Type B pancreatic cell (in vitro differentiated cells): ENCODE data around the gene CNTN1. TPM values are rescaled to one million over a fixed set of nuclear protein-coding genes. Genes with fewer than 3 reads are reported as not detected.

ENCODE experiments used
- DNase-seq: peaks from one replicate; pipeline ENCODE4 v3.0.0; 2021; ENCODE audit warnings: mixed read lengths; ENCODE audit not compliant: unreplicated experiment; ENCODE audit errors: extremely low spot score
- H3K27ac Mint-ChIP-seq: 2 replicates; pipeline ENCODE4 v1.8.0; 2021; ENCODE audit warnings: mild to moderate bottlenecking, mixed read lengths
- H3K27me3 Mint-ChIP-seq: 2 replicates; pipeline ENCODE4 v1.8.0; 2021; ENCODE audit warnings: mixed read lengths
- H3K36me3 Mint-ChIP-seq: 2 replicates; pipeline ENCODE4 v1.8.0; 2021; ENCODE audit warnings: mixed read lengths
- H3K4me1 Mint-ChIP-seq: one replicate; pipeline ENCODE4 v1.8.0; 2021; ENCODE audit warnings: mixed read lengths; ENCODE audit not compliant: unreplicated experiment
- H3K4me3 Mint-ChIP-seq: 2 replicates; pipeline ENCODE4 v1.8.0; 2021; ENCODE audit warnings: mild to moderate bottlenecking, mixed read lengths
- H3K9me3 Mint-ChIP-seq: 2 replicates; pipeline ENCODE4 v1.8.0; 2021; ENCODE audit warnings: mixed read lengths
- total RNA-seq: library from RNA; stranded (reverse); gene quantifications from 2 replicates; pipeline ENCODE4 v1.2.1, GENCODE V29; 2021; ENCODE audit warnings: low replicate concordance
- TF ChIP-seq, protein P1 (sequence below): fragments of 200-600 bp; sonication (generic); conservative IDR thresholded peaks from 2 replicates; pipeline ENCODE4 v1.5.0; 2021; ENCODE audit warnings: antibody characterized with exemption, mild to moderate bottlenecking

CNTN1 gene
- total RNA-seq, 1 donor from 2014 or later = 19.3 TPM

DNA sequence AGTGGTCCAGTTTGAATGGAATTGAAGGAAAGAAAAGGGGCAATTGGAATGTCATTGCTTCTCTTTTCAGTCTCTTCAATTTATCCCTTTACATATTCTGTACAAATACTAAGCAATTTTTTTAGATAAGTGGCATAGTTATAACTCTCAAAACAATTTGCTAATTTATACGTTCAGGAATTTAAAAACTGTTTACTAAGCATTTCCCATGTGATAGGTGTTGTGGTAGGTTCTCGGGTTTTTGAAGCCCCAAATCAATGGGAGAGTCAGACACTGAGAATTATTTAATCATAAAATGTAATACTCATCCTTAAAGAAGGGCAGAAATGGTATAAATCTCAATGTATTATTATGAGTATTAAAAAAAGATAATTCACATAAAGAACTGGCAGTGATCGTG, 197.1 kb downstream of the CNTN1 start:
- TF ChIP-seq, protein P1, sequence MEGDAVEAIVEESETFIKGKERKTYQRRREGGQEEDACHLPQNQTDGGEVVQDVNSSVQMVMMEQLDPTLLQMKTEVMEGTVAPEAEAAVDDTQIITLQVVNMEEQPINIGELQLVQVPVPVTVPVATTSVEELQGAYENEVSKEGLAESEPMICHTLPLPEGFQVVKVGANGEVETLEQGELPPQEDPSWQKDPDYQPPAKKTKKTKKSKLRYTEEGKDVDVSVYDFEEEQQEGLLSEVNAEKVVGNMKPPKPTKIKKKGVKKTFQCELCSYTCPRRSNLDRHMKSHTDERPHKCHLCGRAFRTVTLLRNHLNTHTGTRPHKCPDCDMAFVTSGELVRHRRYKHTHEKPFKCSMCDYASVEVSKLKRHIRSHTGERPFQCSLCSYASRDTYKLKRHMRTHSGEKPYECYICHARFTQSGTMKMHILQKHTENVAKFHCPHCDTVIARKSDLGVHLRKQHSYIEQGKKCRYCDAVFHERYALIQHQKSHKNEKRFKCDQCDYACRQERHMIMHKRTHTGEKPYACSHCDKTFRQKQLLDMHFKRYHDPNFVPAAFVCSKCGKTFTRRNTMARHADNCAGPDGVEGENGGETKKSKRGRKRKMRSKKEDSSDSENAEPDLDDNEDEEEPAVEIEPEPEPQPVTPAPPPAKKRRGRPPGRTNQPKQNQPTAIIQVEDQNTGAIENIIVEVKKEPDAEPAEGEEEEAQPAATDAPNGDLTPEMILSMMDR = no peak
- no peak for DNase-seq
- Mint-ChIP-seq H3K27me3 (no peaks in the 10 kb centered on the region), H3K9me3 (no peaks in the 10 kb centered on the region), H3K4me3 (no peak overlapping the region), H3K36me3 (no peaks in the 10 kb centered on the region), H3K27ac (no peak overlapping the region), H3K4me1 (peaks cover 4% of the 10 kb centered on the region)

DNA sequence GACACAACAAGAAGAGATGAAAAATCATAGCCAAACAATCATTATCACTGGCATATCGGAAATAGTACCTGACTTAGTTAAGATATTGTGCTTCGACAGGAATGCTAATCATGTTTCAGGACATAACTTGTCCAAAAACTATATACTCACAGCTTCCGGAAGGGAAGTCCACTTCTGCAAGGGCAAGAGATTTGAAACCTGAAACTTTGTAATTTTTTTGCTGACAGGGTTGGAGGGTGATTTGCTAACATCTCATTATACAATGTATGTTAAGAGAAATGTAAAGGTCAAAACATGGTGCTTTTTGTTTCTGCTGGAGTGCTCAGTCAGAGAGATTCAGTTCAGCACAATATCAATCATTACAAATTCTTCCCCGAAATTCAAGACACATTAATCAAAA, 200.3 kb downstream of the CNTN1 start:
- Mint-ChIP-seq H3K4me3 (no peak overlapping the region), H3K36me3 (no peaks in the 10 kb centered on the region), H3K27ac (no peak overlapping the region), H3K9me3 (no peaks in the 10 kb centered on the region), H3K27me3 (no peaks in the 10 kb centered on the region), H3K4me1 (peaks cover 4% of the 10 kb centered on the region)
- TF ChIP-seq, protein P1 = no peak
- no peak for DNase-seq

DNA sequence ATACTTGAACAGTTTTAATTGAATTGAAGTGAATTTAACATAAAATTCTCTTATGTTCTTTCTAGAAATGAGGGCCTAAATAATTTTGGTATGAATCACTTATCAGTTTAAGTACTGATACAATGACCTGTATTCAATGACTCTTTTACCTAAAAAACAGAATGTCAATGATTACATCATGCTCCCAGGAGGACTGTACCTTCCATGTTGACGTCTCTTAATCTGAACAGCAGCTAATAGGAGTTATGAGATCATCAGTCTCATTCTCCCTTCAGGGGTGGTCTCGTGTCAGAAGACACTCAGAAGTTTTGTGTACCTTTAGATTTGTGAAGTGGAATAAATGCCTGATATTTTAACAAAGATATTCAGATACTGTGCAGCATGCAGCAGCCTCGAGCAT, 206.3 kb downstream of the CNTN1 start:
- Mint-ChIP-seq H3K9me3 (no peaks in the 10 kb centered on the region), H3K27ac (no peak overlapping the region), H3K36me3 (no peaks in the 10 kb centered on the region), H3K4me1 (no peaks in the 10 kb centered on the region), H3K4me3 (no peak overlapping the region), H3K27me3 (no peaks in the 10 kb centered on the region)
- DNase-seq = no peak
- TF ChIP-seq, protein P1 = no peak

DNA sequence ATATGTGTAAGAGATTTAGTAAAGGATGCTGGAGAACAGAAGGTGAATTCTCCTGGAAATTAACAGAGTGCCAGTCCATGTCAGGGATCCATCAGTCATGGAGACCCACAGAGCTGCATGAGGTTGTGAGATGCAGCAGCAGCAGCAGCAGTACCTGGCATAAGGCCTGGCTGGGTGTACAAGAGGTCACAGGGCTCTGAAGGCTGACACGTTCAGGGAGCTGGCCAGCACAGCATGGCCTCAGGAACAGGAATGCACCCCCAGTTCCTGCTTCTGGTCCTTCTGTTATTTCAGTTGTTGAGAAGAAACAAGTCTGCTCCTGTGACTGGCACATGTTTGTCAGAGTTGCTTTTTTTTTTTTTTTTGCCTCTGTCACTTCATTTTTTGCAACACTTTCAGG, 210.8 kb downstream of the CNTN1 start:
- Mint-ChIP-seq H3K27me3 (no peaks in the 10 kb centered on the region), H3K4me3 (no peak overlapping the region), H3K36me3 (no peaks in the 10 kb centered on the region), H3K27ac (no peak overlapping the region), H3K4me1 (no peaks in the 10 kb centered on the region), H3K9me3 (no peaks in the 10 kb centered on the region)
- DNase-seq = no peak
- TF ChIP-seq, protein P1 = no peak

DNA sequence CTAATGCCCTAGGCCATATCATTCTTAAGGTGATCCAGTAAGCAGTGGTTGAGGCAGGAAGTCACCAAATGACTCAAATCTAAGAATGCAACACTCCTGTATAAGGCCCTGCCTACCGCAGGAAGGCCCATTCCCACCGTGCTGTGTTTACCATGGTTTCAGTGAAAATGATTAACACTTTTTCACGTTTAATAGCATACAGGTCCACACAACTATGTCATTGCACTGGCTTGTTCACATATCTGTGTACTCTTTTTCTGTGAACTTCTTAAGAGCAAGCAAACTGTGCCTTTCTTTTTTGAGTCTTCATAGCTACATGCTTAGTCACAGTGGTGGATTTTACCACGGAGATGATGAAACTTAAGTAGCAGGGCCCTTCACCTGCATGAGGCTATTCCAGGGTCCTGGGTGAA, 214.9 kb downstream of the CNTN1 start:
- H3K9me3 Mint-ChIP-seq = no peaks in the 10 kb centered on the region

More for the DNA sequence above, 214.9 kb downstream of the CNTN1 start:
- TF ChIP-seq, protein P1 = no peak
- DNase-seq = no peak
- Mint-ChIP-seq H3K4me3 (no peak overlapping the region), H3K27me3 (no peaks in the 10 kb centered on the region), H3K27ac (peak overlapping the region; percentile 86), H3K4me1 (no peaks in the 10 kb centered on the region), H3K36me3 (no peaks in the 10 kb centered on the region)
